Measurements from ENCODE around the gene DCST2.

The DCST2 gene

GRCh38 chr1:155048449-155049334 lies 15.1 kb upstream of the DCST2 start:
- no peak for DNase-seq

GRCh38 chr1:155044812-155045657 lies 11.5 kb upstream of the DCST2 start:
- peak; percentile 79 for DNase-seq

GRCh38 chr1:155044365-155044764 lies 10.8 kb upstream of the DCST2 start:
- no peak for DNase-seq

- no peak for DNase-seq
Observed at GRCh38 chr1:155043793-155044192, 10.2 kb upstream of the DCST2 start.

- DNase-seq = no peak
Observed at GRCh38 chr1:155043301-155043702, 9.7 kb upstream of the DCST2 start.

DNA sequence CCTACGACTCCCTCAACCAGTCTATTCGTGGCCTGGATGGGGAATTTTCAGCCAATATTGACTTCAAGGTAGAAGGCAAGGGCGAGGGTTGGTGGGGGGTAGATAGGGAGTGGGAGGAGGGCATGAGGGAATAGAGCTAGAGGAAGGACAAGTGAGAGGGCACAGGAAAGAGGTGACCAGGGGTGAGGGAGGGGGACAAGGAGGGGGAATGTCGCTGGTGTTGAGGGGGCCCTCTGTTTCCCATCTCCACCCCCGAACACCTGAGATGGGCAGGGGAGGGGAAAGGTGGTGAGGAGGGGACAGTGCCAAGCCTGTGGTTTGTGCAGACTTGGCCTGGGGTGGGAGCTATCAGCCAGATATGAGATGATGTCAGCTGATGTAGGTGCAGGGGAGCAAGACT lies 9.2 kb upstream of the DCST2 start:
- no peak for DNase-seq

- DNase-seq = no peak
Observed at GRCh38 chr1:155040358-155041093, 6.9 kb upstream of the DCST2 start.

- DNase-seq = no peak
Observed at GRCh38 chr1:155039308-155039669, 5.7 kb upstream of the DCST2 start.

GRCh38 chr1:155038602-155039307 lies 5.2 kb upstream of the DCST2 start:
- DNase-seq = no peak

- no peak for DNase-seq
Observed at GRCh38 chr1:155037851-155038441, 4.4 kb upstream of the DCST2 start.

GRCh38 chr1:155037043-155037442 lies 3.5 kb upstream of the DCST2 start:
- no peak for DNase-seq

- DNase-seq = no peak
Observed at GRCh38 chr1:155035936-155036335, 2.4 kb upstream of the DCST2 start.

GRCh38 chr1:155034318-155035208 lies 982 bp upstream of the DCST2 start:
- no peak for DNase-seq

DNA sequence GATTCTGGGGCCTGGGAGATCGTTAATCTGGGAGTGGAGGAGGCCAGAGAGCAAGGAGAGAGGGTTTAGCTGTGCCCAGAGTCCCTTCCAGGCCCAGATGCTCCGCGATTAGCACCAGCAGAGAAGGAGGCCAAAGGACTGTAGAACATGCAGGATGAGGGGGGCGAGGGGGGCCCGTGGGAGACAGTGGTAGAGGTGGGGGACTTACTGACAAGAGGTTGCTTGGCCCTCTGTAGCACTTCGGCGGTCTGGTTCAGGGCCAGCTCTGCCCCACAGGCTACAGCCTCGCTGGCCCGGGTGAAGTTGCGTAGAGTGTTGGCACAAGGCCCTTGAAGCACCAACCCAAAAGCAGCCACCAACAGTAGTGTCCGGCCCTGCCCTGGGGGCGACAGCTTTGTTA lies 695 bp downstream of the DCST2 start:
- DNase-seq = no peak

DNA sequence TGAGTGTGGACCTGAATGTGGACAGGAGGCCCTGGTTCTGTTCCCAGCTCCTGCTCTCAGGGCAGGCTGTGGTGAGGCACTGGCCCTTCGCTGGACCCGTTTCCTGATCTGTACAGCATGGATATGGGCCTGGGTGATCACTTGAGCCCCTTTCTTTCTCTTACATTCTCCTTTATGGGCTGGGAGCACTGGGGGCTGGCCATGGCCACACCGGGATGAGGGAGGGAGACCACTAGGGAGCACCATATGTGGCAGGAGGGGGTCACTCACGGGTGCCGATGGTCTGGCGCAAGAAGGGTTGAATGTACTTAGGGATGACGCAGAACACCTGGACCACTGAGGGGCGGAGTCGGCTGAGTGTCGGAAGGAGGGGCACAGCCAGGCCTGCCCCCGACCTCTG lies 2.7 kb downstream of the DCST2 start:
- no peak for DNase-seq

- no peak for DNase-seq
Observed at GRCh38 chr1:155030243-155030795, 3.3 kb downstream of the DCST2 start.

GRCh38 chr1:155029513-155030242 lies 3.9 kb downstream of the DCST2 start:
- no peak for DNase-seq

DNA sequence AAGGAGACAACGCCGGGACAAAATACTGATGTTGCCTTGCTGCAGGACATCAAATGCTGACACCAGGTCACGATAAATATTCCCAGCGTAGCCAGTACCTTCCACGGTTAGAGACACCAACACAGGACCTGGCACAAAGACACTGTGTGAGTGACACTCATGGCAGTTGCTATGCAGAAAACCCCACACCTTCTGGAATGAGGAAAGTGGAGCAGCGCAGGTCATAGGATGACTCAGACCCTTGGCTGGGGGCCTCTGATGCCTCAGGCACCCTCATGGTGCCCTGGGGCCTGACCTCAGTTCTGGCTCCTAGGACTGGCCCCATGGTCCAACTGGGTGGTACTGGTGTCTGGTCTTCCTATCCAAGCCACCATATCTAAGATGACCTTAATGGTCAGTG lies 7.0 kb downstream of the DCST2 start:
- no peak for DNase-seq

DNA sequence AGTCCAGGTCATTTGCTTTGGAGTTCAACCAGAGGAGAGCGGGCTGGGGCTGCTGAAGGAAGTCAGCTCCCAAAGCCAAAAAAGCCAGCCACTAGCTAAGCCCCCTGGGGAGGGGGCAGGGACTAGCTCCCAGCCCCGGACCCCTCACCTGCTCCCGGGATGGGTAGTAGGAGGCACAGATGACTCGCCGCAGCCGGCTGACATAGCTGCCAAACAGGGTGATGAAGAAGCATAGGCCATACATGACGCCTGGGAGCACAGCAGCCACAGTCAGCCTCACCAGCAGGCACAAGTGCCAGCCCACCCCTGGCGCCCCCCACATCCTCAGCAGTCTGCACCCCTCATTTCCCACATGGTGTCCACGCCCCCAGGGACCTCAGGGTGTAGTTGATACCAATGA lies 7.4 kb downstream of the DCST2 start:
- no peak for DNase-seq

DNA sequence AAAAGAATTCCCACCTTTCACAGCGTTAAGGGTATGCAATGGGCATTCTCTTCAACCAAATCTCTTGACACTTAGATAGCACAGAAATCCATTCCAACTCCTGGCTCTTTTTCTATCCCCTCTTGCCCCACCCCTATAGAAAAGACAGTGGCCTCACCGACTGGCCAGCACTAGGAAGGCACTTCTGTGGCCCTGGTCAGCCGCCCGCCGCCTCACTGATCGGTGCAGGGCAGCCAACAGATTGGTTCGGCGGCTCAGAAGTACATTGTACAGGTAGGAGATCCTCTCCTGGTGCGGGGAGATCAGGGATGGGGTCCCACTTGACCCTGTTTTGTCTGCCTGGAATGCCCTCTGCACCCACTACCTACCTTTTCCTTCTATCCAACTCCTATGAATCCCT lies 9.3 kb downstream of the DCST2 start:
- no peak for DNase-seq

All from SHP77 treated with DMSO at 0.1 percent for 48 hours (cell line).